ENCODE data around the gene GREM1. TPM values are rescaled to one million over a fixed set of nuclear protein-coding genes. Genes with fewer than 3 reads are reported as not detected.

Gene GREM1
- total and polyA plus RNA-seq, 2 experiments from 2014 or later, result 3.1 to 5.7 TPM

DNA sequence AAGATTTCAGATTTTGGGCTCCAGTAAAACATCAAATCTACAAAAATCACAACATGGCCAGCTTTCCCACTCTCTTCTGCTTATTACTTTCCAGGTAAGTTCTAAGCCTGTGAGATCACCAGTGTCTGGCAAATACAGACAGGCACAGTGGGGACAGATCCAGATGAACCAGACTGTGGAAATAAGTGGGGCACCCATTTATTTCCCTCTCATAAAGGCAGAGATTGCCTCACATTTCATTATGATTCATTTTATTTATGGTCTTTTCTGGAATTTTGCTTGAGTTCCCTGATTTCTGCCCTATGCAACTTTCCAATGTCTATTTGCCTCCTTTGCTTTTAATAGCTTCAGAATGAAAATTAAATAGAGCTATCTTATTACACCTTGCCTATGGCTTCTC lies 66.8 kb downstream of the GREM1 start:
- no peaks in the 10 kb centered on the region for H3K9me2 ChIP-seq (replicated peaks; ENCODE audit: insufficient read depth)
- no peak overlapping the region for H3K4me2 ChIP-seq
- no peak for DNase-seq (ENCODE audit: low spot score)
- H3K27me3 ChIP-seq, result no peaks in the 10 kb centered on the region
- no peak overlapping the region for H3K4me3 ChIP-seq
- no peaks in the 10 kb centered on the region for H4K20me1 ChIP-seq (ENCODE audit: insufficient read depth, poor library complexity, severe bottlenecking)
- no peak overlapping the region for H2AFZ ChIP-seq
- no peak overlapping the region for H3K27ac ChIP-seq
- no peaks in the 10 kb centered on the region for H3K79me2 ChIP-seq
- TF ChIP-seq, protein P1, sequence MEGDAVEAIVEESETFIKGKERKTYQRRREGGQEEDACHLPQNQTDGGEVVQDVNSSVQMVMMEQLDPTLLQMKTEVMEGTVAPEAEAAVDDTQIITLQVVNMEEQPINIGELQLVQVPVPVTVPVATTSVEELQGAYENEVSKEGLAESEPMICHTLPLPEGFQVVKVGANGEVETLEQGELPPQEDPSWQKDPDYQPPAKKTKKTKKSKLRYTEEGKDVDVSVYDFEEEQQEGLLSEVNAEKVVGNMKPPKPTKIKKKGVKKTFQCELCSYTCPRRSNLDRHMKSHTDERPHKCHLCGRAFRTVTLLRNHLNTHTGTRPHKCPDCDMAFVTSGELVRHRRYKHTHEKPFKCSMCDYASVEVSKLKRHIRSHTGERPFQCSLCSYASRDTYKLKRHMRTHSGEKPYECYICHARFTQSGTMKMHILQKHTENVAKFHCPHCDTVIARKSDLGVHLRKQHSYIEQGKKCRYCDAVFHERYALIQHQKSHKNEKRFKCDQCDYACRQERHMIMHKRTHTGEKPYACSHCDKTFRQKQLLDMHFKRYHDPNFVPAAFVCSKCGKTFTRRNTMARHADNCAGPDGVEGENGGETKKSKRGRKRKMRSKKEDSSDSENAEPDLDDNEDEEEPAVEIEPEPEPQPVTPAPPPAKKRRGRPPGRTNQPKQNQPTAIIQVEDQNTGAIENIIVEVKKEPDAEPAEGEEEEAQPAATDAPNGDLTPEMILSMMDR (IDR thresholded peaks at IDR 0.05; ENCODE audit: poor library complexity), result no peak
- no peak for TF ChIP-seq EZH2phosphoT487 (IDR thresholded peaks at IDR 0.05; ENCODE audit: low read depth, severe bottlenecking, unreplicated experiment)
- no peak for TF ChIP-seq EZH2 (IDR thresholded peaks at IDR 0.05; ENCODE audit: borderline replicate concordance)
- no peaks in the 10 kb centered on the region for H3K36me3 ChIP-seq (replicated peaks; ENCODE audit: insufficient read depth, low read depth)
- H3K9me3 ChIP-seq (ENCODE audit: low read depth), result no peaks in the 10 kb centered on the region
- no peaks in the 10 kb centered on the region for H3K4me1 ChIP-seq (ENCODE audit: insufficient read depth)

DNA sequence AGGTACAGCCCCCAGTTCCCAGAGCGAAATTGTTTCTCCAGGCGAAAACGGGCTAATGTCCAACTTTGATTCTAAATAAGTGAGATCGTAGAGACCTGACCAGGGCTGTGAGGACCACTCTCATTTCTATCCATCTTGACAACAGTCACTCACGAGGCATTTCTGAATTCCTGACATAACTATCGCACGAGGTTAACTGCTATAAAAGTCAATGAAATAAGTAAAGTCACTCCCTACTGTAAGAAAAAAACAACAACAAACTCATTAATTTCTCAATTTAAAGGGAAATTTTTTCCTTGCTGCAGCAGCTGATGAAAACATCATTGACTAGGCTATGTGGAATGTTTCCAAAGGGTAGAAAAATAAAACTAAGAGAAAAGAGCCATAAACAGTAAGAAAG lies 69.1 kb downstream of the GREM1 start:
- no peak overlapping the region for H3K4me3 ChIP-seq
- no peak for DNase-seq (ENCODE audit: low spot score)
- H3K4me1 ChIP-seq (ENCODE audit: insufficient read depth), result no peaks in the 10 kb centered on the region
- 88% methylated on average over 7 of the region's 7 CpGs for WGBS (ENCODE audit: low lambda C conversion rate, missing lambda C conversion rate)
- no peaks in the 10 kb centered on the region for H3K9me3 ChIP-seq (ENCODE audit: low read depth)
- no peak overlapping the region for H3K4me2 ChIP-seq
- H3K9me2 ChIP-seq (replicated peaks; ENCODE audit: insufficient read depth), result no peaks in the 10 kb centered on the region
- H4K20me1 ChIP-seq (ENCODE audit: insufficient read depth, poor library complexity, severe bottlenecking), result no peaks in the 10 kb centered on the region
- H3K27me3 ChIP-seq, result no peaks in the 10 kb centered on the region
- TF ChIP-seq EZH2phosphoT487 (IDR thresholded peaks at IDR 0.05; ENCODE audit: low read depth, severe bottlenecking, unreplicated experiment), result no peak
- TF ChIP-seq, protein P1 (IDR thresholded peaks at IDR 0.05; ENCODE audit: poor library complexity), result no peak
- TF ChIP-seq EZH2 (IDR thresholded peaks at IDR 0.05; ENCODE audit: borderline replicate concordance), result no peak
- no peak overlapping the region for H2AFZ ChIP-seq
- no peaks in the 10 kb centered on the region for H3K79me2 ChIP-seq
- no peaks in the 10 kb centered on the region for H3K36me3 ChIP-seq (replicated peaks; ENCODE audit: insufficient read depth, low read depth)
- H3K27ac ChIP-seq, result no peak overlapping the region

DNA sequence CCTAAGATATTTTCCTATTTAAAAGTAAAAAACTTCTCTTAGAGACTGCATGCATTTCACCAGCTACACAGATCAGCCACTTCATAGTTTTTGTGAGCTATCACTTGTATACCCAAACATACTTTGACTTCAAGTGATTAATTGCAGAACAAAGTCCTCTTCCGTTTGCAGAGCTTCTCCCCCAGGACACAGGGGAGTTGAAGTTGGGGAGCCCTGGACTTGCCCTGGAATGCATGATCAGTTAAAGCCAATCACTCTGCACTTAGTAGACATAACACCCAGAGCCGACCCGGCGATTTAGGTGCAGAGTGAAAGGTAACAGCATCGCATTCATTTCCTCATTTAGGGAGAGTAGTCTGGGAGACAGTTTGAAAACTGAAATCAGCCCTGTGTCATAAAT lies 70.1 kb downstream of the GREM1 start:
- Histone ChIP-seq H3K9me3 (ENCODE audit: low read depth) (no peaks in the 10 kb centered on the region), H4K20me1 (ENCODE audit: insufficient read depth, poor library complexity, severe bottlenecking) (no peaks in the 10 kb centered on the region), H3K4me2 (no peak overlapping the region), H3K9me2 (replicated peaks; ENCODE audit: insufficient read depth) (no peaks in the 10 kb centered on the region), H3K27ac (no peak overlapping the region), H2AFZ (no peak overlapping the region), H3K79me2 (no peaks in the 10 kb centered on the region), H3K36me3 (replicated peaks; ENCODE audit: insufficient read depth, low read depth) (no peaks in the 10 kb centered on the region), H3K27me3 (no peaks in the 10 kb centered on the region), H3K4me3 (no peak overlapping the region), H3K4me1 (ENCODE audit: insufficient read depth) (no peaks in the 10 kb centered on the region)
- TF ChIP-seq EZH2phosphoT487 (IDR thresholded peaks at IDR 0.05; ENCODE audit: low read depth, severe bottlenecking, unreplicated experiment) (no peak), EZH2 (IDR thresholded peaks at IDR 0.05; ENCODE audit: borderline replicate concordance) (no peak)
- TF ChIP-seq, protein P1 (IDR thresholded peaks at IDR 0.05; ENCODE audit: poor library complexity), result no peak
- no peak for DNase-seq (ENCODE audit: low spot score)
- 80% methylated on average over 5 of the region's 5 CpGs for WGBS (ENCODE audit: low lambda C conversion rate, missing lambda C conversion rate)
